ENCODE results near the gene NR3C2.

GRCh38 chr4:148296498-148296897 lies 145.7 kb downstream of the NR3C2 start:
- TF ChIP-seq EZH2phosphoT487 (IDR thresholded peaks at IDR 0.05; ENCODE audit: low read length), result no peak
- no peak for TF ChIP-seq CTCF (IDR thresholded peaks at IDR 0.05; ENCODE audit: low read length)
- no peak for TF ChIP-seq EZH2 (optimal IDR thresholded peaks at IDR 0.05; ENCODE audit: low read depth, low read length)
